Measurements from ENCODE around the gene SLC23A1.

GRCh38 chr5:139394654-139395566 is 11.8 kb upstream of the SLC23A1 start, which contains the start of gene PROB1:
- TF ChIP-seq POLR2A (IDR thresholded peaks at IDR 0.05; ENCODE audit: insufficient read depth in 1 of 2, low read depth in 2 of 2, low read length in 2 of 2) (no peak), NCOA2 (CRISPR knock-in tag; IDR thresholded peaks at IDR 0.05) (no peak), HDAC2 (CRISPR knock-in tag; IDR thresholded peaks at IDR 0.05) (no peak), HHEX (CRISPR knock-in tag; IDR thresholded peaks at IDR 0.05) (no peak), SMYD3 (CRISPR knock-in tag; IDR thresholded peaks at IDR 0.05) (no peak), TCF12 (IDR thresholded peaks at IDR 0.05) (no peak), TCF12 (CRISPR knock-in tag; IDR thresholded peaks at IDR 0.05) (no peak), NFIC (IDR thresholded peaks at IDR 0.05; ENCODE audit: low read length) (no peak), ZBTB44 (CRISPR knock-in tag; IDR thresholded peaks at IDR 0.05) (no peak), CTCF (CRISPR knock-in tag; IDR thresholded peaks at IDR 0.05) (no peak), U2AF1 (optimal IDR thresholded peaks at IDR 0.05; ENCODE audit: low read depth, low read length) (no peak), EP300 (IDR thresholded peaks at IDR 0.05; ENCODE audit: low read depth in 2 of 2, low read length in 2 of 2) (no peak), EP300 (CRISPR knock-in tag; IDR thresholded peaks at IDR 0.05; ENCODE audit: borderline replicate concordance) (no peak), JUND (CRISPR knock-in tag; IDR thresholded peaks at IDR 0.05) (no peak)

Measured in HepG2 (cell line).